Measurements from ENCODE around the gene CCDC149.

The CCDC149 gene

DNA sequence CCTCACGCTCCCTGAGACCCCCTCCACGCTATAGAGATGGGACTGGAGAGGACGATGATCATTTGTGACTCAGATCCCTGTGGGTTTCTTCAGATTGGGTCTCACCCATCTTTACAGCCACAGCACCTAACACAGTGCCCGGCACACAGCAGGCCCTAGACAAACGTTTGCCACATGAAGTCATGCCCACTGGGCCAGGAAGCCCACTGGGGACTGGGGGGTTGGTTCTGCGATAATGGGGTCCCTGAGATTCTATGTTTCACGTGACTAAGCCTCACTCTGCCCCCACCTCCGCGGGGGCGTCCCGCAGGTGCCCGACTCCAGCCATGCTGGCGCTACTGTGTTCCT is 113.7 kb downstream of the CCDC149 start:
- no peak for DNase-seq

- DNase-seq: no peak
These were observed 114.7 kb downstream of the CCDC149 start for GRCh38 chr4:24798036-24798610.

GRCh38 chr4:24796620-24797019 is 116.2 kb downstream of the CCDC149 start:
- DNase-seq: no peak

DNA sequence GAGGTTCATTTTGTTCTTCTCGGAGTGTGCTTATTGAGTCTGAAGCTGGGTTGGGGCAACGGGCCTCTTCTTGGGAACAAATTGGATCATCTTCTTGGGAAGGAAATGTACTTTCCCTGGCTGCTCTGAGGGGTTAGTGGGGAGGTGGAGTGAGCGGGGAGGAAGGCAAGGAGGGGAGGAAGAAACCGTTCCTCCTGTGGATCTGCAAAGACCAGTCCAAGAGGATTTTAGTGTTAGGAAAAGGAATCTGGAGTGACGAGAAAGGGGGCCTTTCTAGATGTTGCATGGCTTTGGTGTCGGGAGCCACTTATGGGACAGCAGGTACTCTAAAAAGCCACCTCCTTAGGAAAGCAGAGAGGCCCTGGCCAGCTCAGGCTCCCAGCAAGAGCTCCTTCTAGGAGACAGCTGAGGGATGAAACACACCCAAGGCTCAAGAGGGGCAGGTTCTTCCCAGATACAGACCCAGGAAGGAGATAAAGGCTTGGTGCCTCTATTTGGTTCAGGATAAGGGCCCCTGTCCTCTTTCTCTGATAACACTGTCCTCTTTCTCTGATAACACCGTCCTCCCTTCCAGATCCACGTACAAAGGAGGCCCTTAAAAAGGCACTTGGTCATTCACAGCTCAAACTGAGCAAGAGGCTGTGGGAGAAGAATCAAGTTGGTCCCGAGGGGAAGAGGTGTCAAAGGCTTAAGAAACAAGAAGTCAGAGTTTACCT is 117.0 kb downstream of the CCDC149 start:
- no peak for DNase-seq

- no peak for DNase-seq
These were observed 117.8 kb downstream of the CCDC149 start, which contains the start of gene SOD3 for GRCh38 chr4:24794916-24795665. TSS of gene SOD3 (plus strand) at chr4:24795573. CDS start at chr4:24799522, 3,949 bp downstream.

DNA sequence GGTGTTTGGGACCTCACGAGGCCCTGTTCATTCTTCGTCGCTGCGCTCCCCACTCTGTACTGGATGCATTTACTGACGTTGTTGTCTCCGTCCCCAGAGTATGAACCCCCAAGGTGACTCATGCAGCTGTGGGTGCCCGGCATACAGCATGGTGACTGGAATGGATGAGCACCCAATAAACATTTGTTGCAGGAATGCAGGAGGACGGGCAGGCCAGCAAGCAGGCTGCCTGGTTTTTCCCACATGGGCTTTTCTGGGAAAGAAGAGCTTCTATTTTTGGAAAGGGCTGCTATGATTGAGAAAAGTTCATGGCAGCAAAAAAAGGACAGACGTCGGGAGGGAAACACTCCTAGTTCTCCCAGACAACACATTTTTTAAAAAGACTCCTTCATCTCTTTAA is 118.4 kb downstream of the CCDC149 start:
- no peak for DNase-seq

GRCh38 chr4:24794051-24794450 is 118.8 kb downstream of the CCDC149 start:
- DNase-seq: no peak

DNA sequence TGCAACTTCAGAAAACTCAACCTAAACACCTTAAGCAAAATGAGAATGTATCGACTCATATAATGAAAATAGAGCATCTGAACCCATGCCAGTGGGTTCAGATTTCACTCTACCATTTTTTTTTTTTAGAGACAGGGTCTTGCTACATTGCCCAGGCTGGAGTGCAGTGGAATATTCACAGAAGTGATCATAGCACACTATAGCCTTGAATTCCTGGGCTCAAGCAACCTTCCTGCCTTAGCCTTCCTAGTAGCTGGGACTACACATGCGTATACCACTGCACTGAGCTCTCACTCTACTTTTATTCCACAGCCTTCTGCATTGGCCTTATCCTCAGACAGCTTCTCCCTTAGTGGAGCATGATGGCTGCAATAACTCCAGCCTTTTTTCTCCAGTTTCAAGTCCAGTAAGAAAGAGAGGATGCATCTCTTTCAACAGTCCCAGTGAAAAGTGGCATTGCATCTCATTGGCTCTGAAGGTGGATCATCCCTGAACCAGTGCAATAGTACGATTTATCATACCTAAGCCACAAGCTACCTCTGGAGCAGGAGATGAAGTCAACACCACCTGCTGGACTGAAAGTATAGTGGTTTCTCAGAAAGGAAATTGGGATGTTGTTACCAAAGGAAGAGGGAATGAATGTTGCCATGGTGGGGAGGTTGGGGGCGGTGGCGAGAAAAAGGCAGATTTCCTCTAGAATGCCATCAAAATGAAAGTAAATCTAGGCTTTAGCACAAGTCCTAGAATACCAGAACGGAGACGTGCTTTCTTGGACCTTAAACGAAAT is 119.4 kb downstream of the CCDC149 start:
- DNase-seq: no peak

- no peak for DNase-seq
These were observed 120.3 kb downstream of the CCDC149 start for GRCh38 chr4:24792552-24792951.

GRCh38 chr4:24791043-24791442 is 121.8 kb downstream of the CCDC149 start:
- DNase-seq: no peak

GRCh38 chr4:24783506-24783905 is 129.3 kb downstream of the CCDC149 start:
- no peak for DNase-seq

- DNase-seq: no peak
These were observed 130.7 kb downstream of the CCDC149 start for GRCh38 chr4:24781999-24782745.

DNA sequence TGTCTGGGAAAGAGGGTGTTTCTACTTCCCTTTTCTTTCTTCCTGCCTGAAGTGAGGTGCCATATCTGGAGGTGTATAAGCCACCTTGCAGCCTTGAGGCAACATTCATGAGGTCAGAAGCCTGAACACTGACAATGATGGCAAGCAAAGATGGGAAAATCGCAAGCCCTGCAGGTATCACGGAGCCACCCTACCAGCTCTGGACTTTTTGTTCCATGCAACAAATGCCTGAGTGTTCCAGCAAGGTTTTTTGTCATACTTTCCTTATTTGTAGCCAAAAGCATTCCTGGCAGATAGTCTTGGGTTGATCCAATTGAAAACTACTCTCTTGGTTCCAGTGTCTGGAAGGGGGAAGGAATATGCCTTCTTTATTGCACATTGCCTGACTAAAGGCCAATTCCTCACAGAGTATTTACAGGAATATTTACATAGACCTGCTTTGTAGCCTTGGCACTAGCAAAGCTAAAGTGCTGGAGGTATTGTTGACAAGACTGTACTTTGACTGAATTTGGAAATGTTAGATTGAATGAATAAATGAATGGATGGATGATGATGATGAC is 131.8 kb downstream of the CCDC149 start:
- no peak for DNase-seq

GRCh38 chr4:24778464-24779225 is 134.2 kb downstream of the CCDC149 start:
- no peak for DNase-seq

DNA sequence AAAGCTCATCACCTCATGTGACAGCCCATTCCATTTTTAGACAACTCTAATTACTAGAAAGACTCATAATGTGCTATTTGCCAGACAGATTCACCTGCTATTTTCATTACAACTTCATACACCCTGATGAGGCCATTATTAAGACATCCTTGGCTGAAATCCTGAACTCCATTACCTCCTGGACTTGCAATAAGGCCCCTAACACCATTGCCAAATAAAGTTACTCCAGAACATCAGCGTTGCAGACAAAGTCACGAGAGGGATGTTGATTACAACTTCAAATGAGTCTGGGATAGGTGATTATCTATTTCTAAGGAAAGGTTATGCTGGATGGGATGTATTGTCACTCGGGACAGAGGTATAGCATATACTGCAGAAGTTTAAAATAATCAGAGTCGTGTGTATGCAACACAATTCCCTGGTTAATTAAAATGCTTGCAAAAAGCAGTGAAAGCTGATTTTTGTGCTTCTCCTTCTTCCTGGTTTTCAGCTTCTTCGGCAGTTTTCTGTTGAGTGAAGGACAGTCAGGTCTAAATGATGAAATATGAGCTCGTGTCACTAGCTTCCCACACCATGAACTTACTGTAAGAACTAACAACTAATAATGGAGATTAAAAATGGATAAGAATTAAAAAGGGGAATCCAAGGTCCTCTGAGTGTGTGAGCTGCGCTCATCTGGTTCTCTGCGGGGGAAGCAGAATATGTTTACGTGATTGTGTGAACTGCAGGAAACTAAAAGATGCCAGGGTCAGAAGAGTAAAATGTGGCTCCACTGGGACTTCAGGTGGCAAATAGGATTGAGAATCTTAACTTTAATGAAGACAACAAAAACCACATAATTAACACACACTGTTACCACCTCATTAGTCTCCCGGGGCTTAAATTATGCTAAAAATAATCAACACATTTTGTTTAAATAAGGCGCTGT is 135.0 kb downstream of the CCDC149 start:
- DNase-seq: no peak

DNA sequence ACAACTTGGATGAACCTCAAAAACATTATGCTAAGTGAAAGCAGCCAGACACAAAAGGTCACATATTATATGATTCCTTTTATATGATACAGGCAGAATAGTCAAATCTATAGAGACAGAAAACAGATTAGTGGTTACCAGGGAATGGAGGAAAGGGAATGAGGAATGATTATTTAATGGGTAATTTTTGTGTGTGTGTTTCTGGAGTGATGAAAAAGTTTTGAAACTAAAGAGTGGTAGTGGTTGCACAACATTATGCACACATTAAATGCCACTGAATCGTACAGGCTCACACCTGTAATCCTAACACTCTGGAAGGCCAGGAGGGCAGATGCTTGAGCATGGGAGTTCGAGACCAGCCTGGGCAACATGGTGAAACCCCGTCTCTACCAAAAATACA is 137.1 kb downstream of the CCDC149 start:
- DNase-seq: no peak

DNA sequence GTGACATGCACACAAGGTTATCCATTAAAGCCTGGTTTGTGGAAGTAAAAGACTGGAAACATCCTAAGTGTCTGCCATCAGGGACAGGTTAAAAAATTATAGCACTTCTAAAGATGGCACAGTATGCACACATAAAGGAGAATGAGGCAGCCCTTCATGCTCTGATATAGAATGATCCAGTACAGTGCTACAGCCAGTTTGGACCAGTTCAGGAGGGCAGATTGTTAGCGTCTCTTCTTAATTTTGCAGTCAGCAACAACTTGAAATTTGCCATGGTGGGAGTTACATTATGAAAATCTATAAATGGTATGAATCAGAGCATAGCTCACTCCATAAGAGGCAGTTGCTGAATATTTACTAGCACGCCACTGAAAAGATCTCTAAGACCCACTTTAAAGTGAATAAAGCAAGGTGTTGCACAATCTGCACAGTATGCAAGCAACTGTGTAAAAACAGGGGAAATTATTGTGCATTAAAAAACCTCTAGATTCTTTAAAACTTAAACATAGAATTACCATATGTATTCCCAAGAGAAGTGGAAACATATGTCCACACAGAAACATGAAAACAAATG is 137.7 kb downstream of the CCDC149 start:
- DNase-seq: no peak

- no peak for DNase-seq
These were observed 138.4 kb downstream of the CCDC149 start for GRCh38 chr4:24774452-24774851.

DNA sequence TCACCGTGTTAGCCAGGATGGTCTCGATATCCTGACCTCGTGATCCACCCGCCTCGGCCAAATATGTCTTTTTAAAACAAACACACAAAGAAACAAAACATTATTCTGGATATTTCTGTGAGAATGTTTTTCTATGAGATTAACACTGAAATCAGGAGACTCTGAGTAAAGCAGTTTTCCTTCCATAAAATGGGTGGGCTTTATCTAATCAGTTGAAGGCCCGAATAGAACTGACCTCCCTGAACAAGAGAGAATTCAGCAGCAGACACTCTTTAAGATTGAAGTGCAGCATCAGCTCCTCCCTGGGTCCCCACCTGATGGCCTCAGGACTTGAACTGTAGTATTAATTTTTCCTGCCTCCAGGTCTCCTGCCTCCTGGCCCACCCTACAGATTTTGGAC is 139.9 kb downstream of the CCDC149 start:
- DNase-seq: no peak
